IMR-90 (cell line): ENCODE data around the gene ADGRA3. TPM values are rescaled to one million over a fixed set of nuclear protein-coding genes. Genes with fewer than 3 reads are reported as not detected.
A peak's percentile ranks its signal among the peaks of the same experiment; 100 is the strongest.

Experiments used
- ATAC-seq: fragments of 200-7000 bp; cut with Tn5 transposase; 2 replicates; pipeline ENCODE4 v1.9.1; 2020; ENCODE audit warnings: low read depth, mild to moderate bottlenecking, moderate library complexity
- BruUV-seq: library from RNA; stranded (reverse); fragments of 400-500 nt; replicated peaks from 2 replicates; lab custom pipeline; 2021; lab: Mats Ljungman, UMichigan
- CTCF ChIA-PET: fragments of 300-600 bp; formaldehyde crosslinking; extraction: SDS; loops from one replicate; lab custom pipeline; 2021; ENCODE audit warnings: antibody characterized with exemption; lab: Yijun Ruan, JAX
- POLR2A ChIA-PET: fragments of 300-600 bp; sonication (Branson Sonifier 250); formaldehyde crosslinking; loops from one replicate; lab custom pipeline; 2022; ENCODE audit warnings: antibody characterized with exemption; ENCODE audit not compliant: unreplicated experiment; lab: Charles Lee
- DNase-seq: peaks from one replicate; pipeline ENCODE4 v3.0.0; 2013
- H2AFZ ChIP-seq: replicated peaks from 2 replicates; pipeline ENCODE3; 2013; ENCODE audit warnings: low read length, mild to moderate bottlenecking; ENCODE audit not compliant: poor library complexity
- H2AK5ac ChIP-seq: 2 replicates; pipeline ENCODE4 v1.6.1; 2013; ENCODE audit warnings: low read depth, low read length, inconsistent platforms
- H2AK9ac ChIP-seq: replicated peaks from 2 replicates; pipeline ENCODE3; 2013; ENCODE audit warnings: mild to moderate bottlenecking, low read depth, low read length, moderate library complexity; ENCODE audit not compliant: poor library complexity
- H2BK120ac ChIP-seq: 2 replicates; pipeline ENCODE4 v1.6.1; 2013; ENCODE audit warnings: low read depth, low read length, inconsistent platforms
- H2BK15ac ChIP-seq: 3 replicates; pipeline ENCODE4 v1.6.1; 2013; ENCODE audit warnings: low read depth, low read length, inconsistent platforms
- H2BK20ac ChIP-seq: 2 replicates; pipeline ENCODE4 v1.6.1; 2013; ENCODE audit warnings: low read depth, mild to moderate bottlenecking, inconsistent platforms, low read length, moderate library complexity
- H2BK5ac ChIP-seq: 2 replicates; pipeline ENCODE4 v1.6.1; 2013; ENCODE audit warnings: mild to moderate bottlenecking, low read depth, low read length, inconsistent platforms; ENCODE audit not compliant: poor library complexity, severe bottlenecking
- H3K14ac ChIP-seq: replicated peaks from 2 replicates; pipeline ENCODE4 v1.6.1; 2013; ENCODE audit warnings: low read depth, low read length, inconsistent platforms
- H3K18ac ChIP-seq: 2 replicates; pipeline ENCODE4 v1.6.1; 2013; ENCODE audit warnings: low read depth, low read length, control low read depth
- H3K23ac ChIP-seq: 2 replicates; pipeline ENCODE4 v1.6.1; 2013; ENCODE audit warnings: low read depth, low read length, inconsistent platforms
- H3K27ac ChIP-seq: 2 replicates; pipeline ENCODE4 v1.5.1; 2013; ENCODE audit warnings: mild to moderate bottlenecking, control low read depth, low read length; ENCODE audit not compliant: insufficient read depth
- H3K27me3 ChIP-seq: 2 replicates; pipeline ENCODE4 v1.6.1; 2013; ENCODE audit warnings: low read length; ENCODE audit not compliant: control insufficient read depth, insufficient read depth
- H3K36me3 ChIP-seq: 2 replicates; pipeline ENCODE4 v1.6.1; 2013; ENCODE audit warnings: low read length, mixed read lengths; ENCODE audit not compliant: control insufficient read depth, insufficient read depth
- H3K4ac ChIP-seq: 2 replicates; pipeline ENCODE4 v1.6.1; 2013; ENCODE audit warnings: low read depth, low read length, inconsistent platforms
- H3K4me1 ChIP-seq: 2 replicates; pipeline ENCODE4 v1.6.1; 2013; ENCODE audit warnings: low read length, mixed read lengths; ENCODE audit not compliant: control insufficient read depth, insufficient read depth
- H3K4me2 ChIP-seq: 2 replicates; pipeline ENCODE4 v1.6.1; 2013; ENCODE audit warnings: low read depth, mild to moderate bottlenecking, control low read depth, low read length, moderate library complexity
- H3K4me3 ChIP-seq: 2 replicates; pipeline ENCODE4 v1.5.1; 2013; ENCODE audit warnings: low read depth, mild to moderate bottlenecking, control low read depth, low read length, moderate library complexity; ENCODE audit not compliant: insufficient read depth
- H3K56ac ChIP-seq: 2 replicates; pipeline ENCODE4 v1.6.1; 2013; ENCODE audit warnings: low read length, inconsistent platforms; ENCODE audit not compliant: insufficient read depth; ENCODE audit errors: extremely low read depth
- H3K79me1 ChIP-seq, 2 experiments: 2 replicates each; pipeline ENCODE4 v1.6.1; 2013; ENCODE audit warnings: low read length in 2 of 2, inconsistent platforms in 1 of 2, low read depth in 1 of 2
- H3K9ac ChIP-seq: 2 replicates; pipeline ENCODE4 v1.6.1; 2013; ENCODE audit warnings: low read depth, low read length, control low read depth
- H3K9me1 ChIP-seq: 2 replicates; pipeline ENCODE4 v1.6.1; 2013; ENCODE audit warnings: low read length, inconsistent platforms; ENCODE audit not compliant: insufficient read depth
- H3K9me3 ChIP-seq: 2 replicates; pipeline ENCODE4 v1.6.1; 2013; ENCODE audit warnings: low read length; ENCODE audit not compliant: control insufficient read depth, insufficient read depth
- H4K20me1 ChIP-seq: 2 replicates; pipeline ENCODE4 v1.6.1; 2013; ENCODE audit warnings: low read length, inconsistent platforms; ENCODE audit not compliant: insufficient read depth
- H4K5ac ChIP-seq: 2 replicates; pipeline ENCODE4 v1.6.1; 2013; ENCODE audit warnings: mild to moderate bottlenecking, low read depth, low read length, control low read depth
- H4K8ac ChIP-seq, 2 experiments: 2 replicates each; pipeline ENCODE4 v1.6.1; 2013; ENCODE audit warnings: low read depth in 2 of 2, low read length in 2 of 2, control low read depth in 1 of 2, inconsistent platforms in 1 of 2
- H4K91ac ChIP-seq: 2 replicates; pipeline ENCODE4 v1.6.1; 2013; ENCODE audit warnings: low read depth, low read length, inconsistent platforms; ENCODE audit not compliant: insufficient read depth
- NFE2L2 ChIP-seq: fragments of 150-350 bp; IDR thresholded peaks from 2 replicates; pipeline ENCODE4 v1.6.1; 2016; ENCODE audit warnings: low read depth, mild to moderate bottlenecking, low read length
- WGBS, 2 experiments: methylation state at CpG; one replicate each; pipeline versions ENCODE4 v1.1.5 to v1.1.7; 2013; ENCODE audit warnings: missing lambda C conversion rate in 2 of 2; ENCODE audit not compliant: insufficient read length in 1 of 2; ENCODE audit errors: extremely low coverage in 2 of 2; 5-methylcytosine and 5-hydroxymethylcytosine counted together
- dilution Hi-C: fragments of 300-500 bp; cut with HindIII; formaldehyde crosslinking; loops from one replicate; pipeline ENCODE4 v1.14.3; 2018; ENCODE audit warnings: low sequenced_read_pairs; ENCODE audit not compliant: unreplicated experiment
- in situ Hi-C: fragments of 300-500 bp; cut with MboI; formaldehyde crosslinking; loops from 3 replicates; pipeline ENCODE4 v1.14.3; 2019; ENCODE audit warnings: low sequenced_read_pairs, inconsistent platforms, mixed read lengths
- intact Hi-C: fragments of 100-400 bp; cut with micrococcal nuclease; formaldehyde crosslinking; loops from 2 replicates; pipeline ENCODE4 v1.10.0; 2022
- polyA plus RNA-seq, 3 experiments: library from polyadenylated mRNA; depleted of rRNA; stranded (reverse); fragments of >200 nt; gene quantifications; 2 replicates each; pipeline ENCODE4 v1.2.3, GENCODE V29; 2012; ENCODE audit warnings: low replicate concordance in 1 of 3
- total RNA-seq: library from RNA; depleted of rRNA; stranded (reverse); fragments of >200 nt; gene quantifications from 2 replicates; pipeline ENCODE4 v1.2.3, GENCODE V29; 2012

Gene ADGRA3
- total and polyA plus RNA-seq, 2 of the 4 experiments (the other 2 are of a cell fraction): 20.1 to 28.0 TPM

DNA sequence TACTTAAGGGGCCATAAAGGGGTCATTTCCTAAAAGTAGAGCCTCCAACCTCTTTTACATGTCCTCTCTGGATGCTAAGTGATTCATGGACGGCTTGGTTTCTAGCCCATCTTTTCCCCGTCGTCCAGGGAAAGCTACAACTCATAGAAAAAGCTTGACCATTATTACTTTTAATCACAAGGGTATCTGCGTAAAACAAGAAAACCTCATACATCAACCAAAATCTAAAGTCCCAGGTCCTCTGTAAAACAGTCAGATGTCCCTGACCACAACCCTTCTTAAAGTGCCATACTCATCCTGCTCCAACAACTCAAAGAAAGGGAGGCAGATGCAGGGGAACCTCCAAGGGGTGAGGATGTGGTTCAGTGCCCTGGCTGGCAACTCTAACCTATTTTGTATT, 29.6 kb downstream of the ADGRA3 start:
- no peaks in the 10 kb centered on the region for H3K9me3 ChIP-seq
- no peak overlapping the region for H4K5ac ChIP-seq
- H4K20me1 ChIP-seq: peaks cover 35% of the 10 kb centered on the region
- ChIA-PET CTCF (no interaction called here), POLR2A (no interaction called here)
- peak overlapping the region; percentile 35; the same call in 1 of the 2 replicates for H2AK5ac ChIP-seq
- H3K18ac ChIP-seq: no peak overlapping the region
- H3K79me1 ChIP-seq: peaks cover 23 to 51% of the 10 kb centered on the region in 2 experiments; a peak in 3 of 4 replicates
- H3K4ac ChIP-seq: no peak overlapping the region
- no peak overlapping the region for H3K9ac ChIP-seq
- H2BK20ac ChIP-seq: no peak overlapping the region
- no peak overlapping the region for H2BK120ac ChIP-seq
- no peak overlapping the region for H4K91ac ChIP-seq
- no peak overlapping the region for H4K8ac ChIP-seq
- H3K27ac ChIP-seq: no peak overlapping the region
- ATAC-seq: no peak
- in situ Hi-C loops (no loop called here), dilution Hi-C loops (no loop called here), intact Hi-C loops (no loop called here)
- whole genome bisulfite sequencing, 2 experiments: no CpG with 5 or more reads among the region's 4 CpGs
- no peak overlapping the region for H3K23ac ChIP-seq
- no peak overlapping the region for H3K56ac ChIP-seq
- no peak overlapping the region for H3K4me2 ChIP-seq
- no peak for DNase-seq
- BruUV-seq: no TSS peak
- H2AFZ ChIP-seq: no peak overlapping the region
- H3K14ac ChIP-seq: no peak overlapping the region
- no peak overlapping the region for H2BK15ac ChIP-seq
- H2AK9ac ChIP-seq: no peak overlapping the region
- H3K9me1 ChIP-seq: peaks cover 10% of the 10 kb centered on the region; the same call in 1 of the 2 replicates
- H3K36me3 ChIP-seq: no peaks in the 10 kb centered on the region
- no peaks in the 10 kb centered on the region for H3K27me3 ChIP-seq
- TF ChIP-seq NFE2L2: no peak
- no peak overlapping the region for H2BK5ac ChIP-seq
- no peak overlapping the region for H3K4me3 ChIP-seq
- H3K4me1 ChIP-seq: peaks cover 17% of the 10 kb centered on the region
